G401.6 (cell line): Measurements from ENCODE around the gene ARHGAP18.
"Not testable (repeated sequence)": the region's sequence is repeated elsewhere in the genome, so short reads cannot be mapped to it uniquely, and the experiment has no call there.

Source experiments
- FAIRE-seq: peaks from 2 replicates; lab custom pipeline; 2012; peaks lifted over from hg19 to GRCh38; lab: Jason Lieb, UNC

ARHGAP18 gene

DNA sequence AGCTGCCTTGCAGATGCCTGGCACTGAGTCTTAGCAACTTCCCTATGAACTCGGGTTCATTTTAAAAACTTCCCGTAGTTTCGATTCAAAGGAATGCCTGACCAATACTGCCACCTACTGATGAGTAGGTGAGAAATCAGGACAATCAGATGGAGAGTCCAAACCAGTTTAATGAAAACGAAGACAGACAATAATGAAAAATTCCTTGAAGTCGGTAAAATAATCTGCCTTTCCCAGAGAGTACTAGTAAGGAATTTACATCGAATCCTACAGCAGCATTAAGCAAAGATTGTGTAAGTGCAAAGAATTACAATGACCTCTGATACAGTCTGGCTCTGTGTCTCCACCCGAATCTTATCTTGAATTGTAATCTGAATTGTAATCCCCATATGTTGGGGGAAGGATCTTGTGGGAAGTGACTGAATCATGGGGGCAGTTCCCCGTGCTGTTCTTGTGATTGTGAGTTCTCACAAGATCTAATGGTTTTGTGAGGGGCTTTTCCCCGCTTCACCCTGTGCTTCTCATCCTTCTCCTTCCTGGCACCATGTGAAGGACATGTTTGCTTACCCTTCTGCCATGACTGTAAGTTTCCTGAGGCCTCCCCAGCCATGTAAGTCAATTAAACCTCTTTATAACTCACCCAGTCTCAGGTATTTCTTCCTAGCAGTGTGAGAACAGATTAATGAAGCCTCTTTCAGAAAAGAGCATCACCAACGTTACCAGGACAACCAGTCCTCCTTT is 134.4 kb downstream of the ARHGAP18 start:
- FAIRE-seq, result peak; percentile 88

DNA sequence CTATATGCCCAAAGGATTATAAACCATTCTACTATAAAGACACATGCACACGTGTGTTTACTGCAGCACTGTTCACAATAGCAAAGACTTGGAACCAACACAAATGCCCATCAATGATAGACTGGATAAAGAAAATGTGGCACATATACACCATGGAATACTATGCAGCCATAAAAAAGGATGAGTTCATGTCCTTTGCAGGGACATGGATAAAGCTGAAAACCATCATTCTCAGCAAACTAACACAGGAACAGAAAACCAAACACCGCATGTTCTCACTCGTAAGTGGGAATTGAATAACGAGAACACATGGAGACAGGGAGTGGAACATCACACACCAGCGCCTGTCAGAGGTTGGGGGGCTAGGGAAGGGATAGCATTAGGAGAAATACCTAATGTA is 135.4 kb downstream of the ARHGAP18 start:
- FAIRE-seq, result not testable (repeated sequence)

- not testable (repeated sequence) for FAIRE-seq
These were observed 139.0 kb downstream of the ARHGAP18 start for GRCh38 chr6:129570929-129571328.

- FAIRE-seq, result no peak
These were observed 142.0 kb downstream of the ARHGAP18 start for GRCh38 chr6:129568015-129568414.

GRCh38 chr6:129567374-129567773 is 142.6 kb downstream of the ARHGAP18 start:
- FAIRE-seq, result no peak

DNA sequence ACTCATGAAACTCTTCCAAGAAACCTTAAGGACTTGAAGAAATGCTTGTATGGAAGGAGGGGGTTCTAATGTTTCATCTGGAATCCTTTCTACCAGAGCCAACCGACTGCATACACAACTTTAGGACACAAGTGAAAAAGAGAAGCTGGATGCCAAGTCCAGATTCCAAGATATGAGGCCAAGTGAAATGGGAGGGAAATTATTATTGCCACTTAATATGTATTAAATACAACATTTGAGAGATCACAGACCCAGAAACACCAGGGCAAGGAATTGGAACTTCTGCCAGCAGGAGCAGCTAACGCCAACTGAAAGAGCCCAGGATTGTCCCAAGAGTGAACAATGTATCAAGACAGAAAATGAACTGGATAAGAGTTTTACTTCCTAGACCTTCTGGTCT is 144.2 kb downstream of the ARHGAP18 start:
- FAIRE-seq, result no peak

- FAIRE-seq, result no peak
These were observed 144.6 kb downstream of the ARHGAP18 start for GRCh38 chr6:129565366-129565765.

GRCh38 chr6:129558248-129558647 is 151.7 kb downstream of the ARHGAP18 start:
- FAIRE-seq, result no peak

- no peak for FAIRE-seq
These were observed 154.7 kb downstream of the ARHGAP18 start for GRCh38 chr6:129555206-129555832.

DNA sequence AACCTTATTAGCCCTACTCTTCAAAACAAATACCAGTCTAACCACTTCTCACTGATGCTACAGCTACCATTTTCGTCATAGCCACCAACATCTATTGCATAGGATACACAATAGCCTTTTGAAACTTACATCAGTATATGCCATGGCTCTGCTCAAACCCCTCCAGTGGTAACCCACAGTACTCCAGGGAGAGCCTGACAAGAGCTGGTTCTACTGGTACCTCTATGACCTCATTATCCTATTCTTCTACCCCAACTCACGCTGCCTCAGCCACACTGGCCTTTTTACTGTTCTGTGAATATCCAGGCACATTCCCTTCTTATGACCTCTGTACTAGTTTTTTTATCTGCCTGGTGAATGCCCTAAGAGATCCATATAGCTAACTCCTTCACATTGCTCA is 157.6 kb downstream of the ARHGAP18 start:
- no peak for FAIRE-seq

GRCh38 chr6:129551486-129551885 is 158.5 kb downstream of the ARHGAP18 start:
- FAIRE-seq, result no peak

DNA sequence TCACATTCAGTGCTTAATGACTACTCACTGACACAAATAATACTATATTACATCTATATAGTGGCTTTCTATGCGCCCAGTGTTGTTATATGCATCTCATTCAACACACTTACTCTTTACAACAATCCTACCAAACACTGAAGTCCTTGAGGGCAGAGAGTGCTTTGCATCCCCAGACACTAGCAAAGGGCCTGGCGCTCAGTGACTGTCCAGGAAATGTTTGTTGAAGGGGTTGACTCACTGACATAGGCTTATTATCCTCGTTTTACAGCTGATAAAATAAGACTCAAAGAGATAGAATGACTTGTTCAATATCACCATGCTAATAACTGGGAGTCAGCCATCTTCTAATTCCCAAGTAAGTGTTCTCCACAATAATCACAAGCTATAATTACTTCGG is 163.3 kb downstream of the ARHGAP18 start:
- FAIRE-seq, result no peak

GRCh38 chr6:129544892-129545612 is 164.9 kb downstream of the ARHGAP18 start:
- no peak for FAIRE-seq

DNA sequence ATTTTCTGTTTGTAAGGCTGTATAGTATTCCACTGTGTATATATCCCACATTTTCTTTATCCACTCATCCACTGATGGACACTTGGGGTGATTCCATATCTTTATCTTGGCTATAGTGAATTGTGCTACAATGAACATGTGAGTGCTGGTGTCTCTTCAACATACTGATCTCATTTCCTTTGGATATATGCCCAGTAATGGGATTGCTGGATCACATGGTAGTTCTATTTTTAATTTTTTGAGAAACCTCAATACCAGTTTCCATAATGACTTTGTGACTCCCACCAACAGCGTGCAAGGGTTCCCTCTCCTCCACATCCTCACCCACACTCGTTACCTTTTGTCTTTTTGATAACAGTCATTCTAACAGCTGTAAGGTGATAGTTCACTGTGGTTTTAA is 166.0 kb downstream of the ARHGAP18 start:
- no peak for FAIRE-seq

GRCh38 chr6:129542705-129543104 is 167.3 kb downstream of the ARHGAP18 start:
- FAIRE-seq, result no peak

GRCh38 chr6:129539032-129539431 is 170.9 kb downstream of the ARHGAP18 start:
- no peak for FAIRE-seq

DNA sequence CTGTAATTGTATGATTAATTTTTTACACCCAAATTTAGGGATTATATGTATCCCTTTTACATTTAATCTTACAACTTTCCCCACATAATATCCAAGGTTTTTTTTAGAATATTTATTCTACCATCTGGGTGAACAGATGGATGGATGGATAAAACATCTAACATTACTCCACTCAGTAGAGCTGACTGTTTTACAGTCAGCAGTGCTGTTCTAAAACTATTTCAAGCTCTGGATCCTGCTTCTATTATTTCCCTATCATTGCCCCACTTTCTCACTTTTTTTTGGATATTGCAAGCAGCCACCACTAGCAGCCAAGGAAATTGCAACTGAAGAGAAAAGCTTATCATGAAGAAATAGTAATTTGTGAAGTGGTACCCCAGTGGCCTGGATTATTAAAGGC is 173.7 kb downstream of the ARHGAP18 start:
- FAIRE-seq, result no peak

DNA sequence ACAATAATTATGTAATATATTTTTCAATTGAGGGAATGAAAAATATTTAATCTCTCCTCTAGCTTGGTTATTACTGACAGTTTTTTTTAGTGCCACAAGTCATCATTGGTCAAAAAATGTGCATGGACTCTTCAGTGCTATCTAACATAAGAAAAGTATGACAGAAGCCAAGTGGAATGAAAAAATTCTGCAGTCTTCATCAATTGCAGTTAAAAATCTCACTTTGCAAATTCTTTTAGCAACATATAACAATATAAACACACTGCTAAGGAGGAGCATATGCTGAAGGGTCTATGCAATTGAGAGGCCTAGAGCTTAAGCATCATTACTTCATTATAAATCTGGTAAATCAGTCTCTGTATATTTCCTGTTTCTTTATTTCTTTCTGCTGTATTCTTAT is 175.1 kb downstream of the ARHGAP18 start:
- FAIRE-seq, result no peak
